ENCODE measurements around the gene PRELID1. TPM values are rescaled to one million over a fixed set of nuclear protein-coding genes. Genes with fewer than 3 reads are reported as not detected.

Gene PRELID1
- total and polyA plus RNA-seq, 2 experiments from 2014 or later: 86.0 to 185 TPM

DNA sequence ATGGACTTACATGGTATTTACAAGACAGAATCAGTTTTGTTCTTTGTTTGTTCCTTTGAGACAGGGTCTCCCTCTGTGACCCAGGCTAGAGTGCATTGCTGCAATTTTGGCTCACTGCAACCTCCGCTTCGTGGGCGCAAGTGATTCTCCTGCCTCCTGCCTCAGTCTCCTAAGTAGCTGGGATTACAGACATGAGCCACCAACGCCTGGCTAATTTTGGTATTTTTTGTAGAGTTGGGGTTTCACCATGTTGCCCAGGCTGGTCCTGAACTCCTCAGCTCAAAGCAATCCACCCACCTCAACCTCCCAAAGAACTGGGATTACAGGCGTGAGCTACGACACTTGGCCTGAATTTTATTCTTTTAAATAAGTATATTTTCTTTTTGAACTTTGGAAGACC is 27.7 kb upstream of the PRELID1 start:
- no peaks in the 10 kb centered on the region for H3K27me3 ChIP-seq
- no peaks in the 10 kb centered on the region for H3K9me3 ChIP-seq (ENCODE audit: low read depth)
- TF ChIP-seq, protein P1, sequence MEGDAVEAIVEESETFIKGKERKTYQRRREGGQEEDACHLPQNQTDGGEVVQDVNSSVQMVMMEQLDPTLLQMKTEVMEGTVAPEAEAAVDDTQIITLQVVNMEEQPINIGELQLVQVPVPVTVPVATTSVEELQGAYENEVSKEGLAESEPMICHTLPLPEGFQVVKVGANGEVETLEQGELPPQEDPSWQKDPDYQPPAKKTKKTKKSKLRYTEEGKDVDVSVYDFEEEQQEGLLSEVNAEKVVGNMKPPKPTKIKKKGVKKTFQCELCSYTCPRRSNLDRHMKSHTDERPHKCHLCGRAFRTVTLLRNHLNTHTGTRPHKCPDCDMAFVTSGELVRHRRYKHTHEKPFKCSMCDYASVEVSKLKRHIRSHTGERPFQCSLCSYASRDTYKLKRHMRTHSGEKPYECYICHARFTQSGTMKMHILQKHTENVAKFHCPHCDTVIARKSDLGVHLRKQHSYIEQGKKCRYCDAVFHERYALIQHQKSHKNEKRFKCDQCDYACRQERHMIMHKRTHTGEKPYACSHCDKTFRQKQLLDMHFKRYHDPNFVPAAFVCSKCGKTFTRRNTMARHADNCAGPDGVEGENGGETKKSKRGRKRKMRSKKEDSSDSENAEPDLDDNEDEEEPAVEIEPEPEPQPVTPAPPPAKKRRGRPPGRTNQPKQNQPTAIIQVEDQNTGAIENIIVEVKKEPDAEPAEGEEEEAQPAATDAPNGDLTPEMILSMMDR (IDR thresholded peaks at IDR 0.05; ENCODE audit: low read depth, low read length): no peak
- no peak for DNase-seq (ENCODE audit: low read depth in 1 of 2, low spot score in 1 of 2)
- H3K4me1 ChIP-seq (ENCODE audit: low read depth): no peaks in the 10 kb centered on the region
- H3K4me3 ChIP-seq: no peak overlapping the region
- peaks cover 47% of the 10 kb centered on the region for H3K36me3 ChIP-seq
- no peak overlapping the region for H3K27ac ChIP-seq

DNA sequence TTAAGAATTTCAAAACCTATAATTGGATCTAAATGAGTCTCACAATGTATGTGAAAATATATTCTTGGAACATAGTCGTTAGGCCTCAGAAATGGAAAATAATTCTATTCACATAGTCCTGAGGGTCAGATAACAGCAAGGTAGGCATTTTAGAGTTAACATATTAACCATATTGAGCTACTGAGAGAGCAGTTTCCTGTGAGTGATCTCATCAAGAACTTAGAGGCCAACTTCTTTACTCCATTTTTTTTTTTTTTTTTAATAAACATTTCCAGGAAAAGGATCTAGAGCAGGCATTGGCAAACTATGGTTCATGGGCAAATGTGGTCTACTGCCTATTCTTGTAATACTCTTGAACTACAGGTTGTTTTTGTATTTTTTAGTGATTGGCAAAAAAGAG is 26.7 kb upstream of the PRELID1 start:
- no peak for DNase-seq (ENCODE audit: low read depth in 1 of 2, low spot score in 1 of 2)
- Histone ChIP-seq H3K27me3 (no peaks in the 10 kb centered on the region), H3K4me3 (no peak overlapping the region), H3K4me1 (ENCODE audit: low read depth) (no peaks in the 10 kb centered on the region), H3K36me3 (peaks cover 46% of the 10 kb centered on the region), H3K9me3 (ENCODE audit: low read depth) (no peaks in the 10 kb centered on the region), H3K27ac (no peak overlapping the region)
- TF ChIP-seq, protein P1 (IDR thresholded peaks at IDR 0.05; ENCODE audit: low read depth, low read length): no peak

DNA sequence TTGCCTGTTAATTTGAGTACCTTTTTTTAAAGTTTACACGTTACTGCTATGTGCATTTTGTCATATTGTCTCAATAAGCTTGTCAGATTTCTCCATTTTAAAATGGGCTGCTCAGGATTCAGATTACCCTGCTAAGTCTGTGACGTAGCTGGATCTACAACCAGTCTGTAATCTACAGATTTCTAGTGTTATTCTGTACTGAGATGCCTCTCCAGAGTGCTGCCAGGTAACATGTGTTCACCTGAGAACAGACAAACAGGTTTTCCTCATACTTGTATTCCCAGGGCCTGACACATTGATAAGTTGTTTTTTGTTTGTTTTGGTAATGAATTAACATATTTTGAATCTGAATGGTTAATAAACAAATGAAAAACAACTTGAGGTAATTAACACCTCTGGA is 15.4 kb upstream of the PRELID1 start:
- Histone ChIP-seq H3K27ac (no peak overlapping the region), H3K9me3 (ENCODE audit: low read depth) (no peaks in the 10 kb centered on the region), H3K36me3 (peaks cover 66% of the 10 kb centered on the region), H3K4me1 (ENCODE audit: low read depth) (no peaks in the 10 kb centered on the region), H3K4me3 (no peak overlapping the region), H3K27me3 (no peaks in the 10 kb centered on the region)
- no peak for DNase-seq (ENCODE audit: low read depth in 1 of 2, low spot score in 1 of 2)
- TF ChIP-seq, protein P1 (IDR thresholded peaks at IDR 0.05; ENCODE audit: low read depth, low read length): no peak

DNA sequence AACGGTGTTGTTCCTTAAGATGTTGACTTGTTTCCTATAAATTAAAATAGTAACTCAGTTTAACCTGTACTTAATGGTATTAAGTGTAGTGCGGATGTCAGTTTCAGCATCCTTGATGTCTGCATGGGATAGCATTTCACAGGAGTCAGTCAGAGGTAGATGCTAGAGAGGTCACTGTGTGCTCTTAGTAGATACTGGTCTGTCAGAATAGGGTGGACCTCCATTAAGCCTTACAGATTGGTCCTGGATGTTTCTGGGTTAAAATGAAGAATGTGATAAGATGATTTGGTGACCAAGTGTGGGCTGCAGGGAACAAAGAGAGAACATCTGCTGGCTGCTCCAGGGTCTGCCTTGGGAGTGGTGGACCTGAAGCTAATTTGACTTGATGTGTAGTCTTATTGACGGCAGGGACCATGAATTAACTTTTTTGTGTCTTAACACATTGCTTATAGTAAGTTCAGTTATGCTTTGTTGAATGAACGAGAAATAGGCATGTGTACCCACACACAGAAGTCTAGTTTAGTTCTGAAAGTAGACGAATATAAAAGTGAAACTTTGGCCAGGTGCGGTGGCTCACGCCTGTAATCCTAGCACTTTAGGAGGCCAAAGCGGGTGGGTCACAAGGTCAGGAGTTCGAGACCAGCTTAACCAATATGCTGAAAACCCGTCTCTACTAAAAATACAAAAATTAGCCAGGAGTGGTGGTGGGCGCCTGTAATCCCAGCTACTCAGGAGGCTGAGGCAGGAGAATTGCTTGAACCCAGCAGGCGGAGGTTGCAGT is 12.6 kb upstream of the PRELID1 start:
- peaks cover 66% of the 10 kb centered on the region for H3K36me3 ChIP-seq
- H3K27me3 ChIP-seq: no peaks in the 10 kb centered on the region
- DNase-seq (ENCODE audit: low read depth in 1 of 2, low spot score in 1 of 2): no peak
- no peak overlapping the region for H3K27ac ChIP-seq
- H3K4me3 ChIP-seq: no peak overlapping the region
- no peaks in the 10 kb centered on the region for H3K9me3 ChIP-seq (ENCODE audit: low read depth)
- H3K4me1 ChIP-seq (ENCODE audit: low read depth): no peaks in the 10 kb centered on the region
- TF ChIP-seq, protein P1 (IDR thresholded peaks at IDR 0.05; ENCODE audit: low read depth, low read length): no peak

DNA sequence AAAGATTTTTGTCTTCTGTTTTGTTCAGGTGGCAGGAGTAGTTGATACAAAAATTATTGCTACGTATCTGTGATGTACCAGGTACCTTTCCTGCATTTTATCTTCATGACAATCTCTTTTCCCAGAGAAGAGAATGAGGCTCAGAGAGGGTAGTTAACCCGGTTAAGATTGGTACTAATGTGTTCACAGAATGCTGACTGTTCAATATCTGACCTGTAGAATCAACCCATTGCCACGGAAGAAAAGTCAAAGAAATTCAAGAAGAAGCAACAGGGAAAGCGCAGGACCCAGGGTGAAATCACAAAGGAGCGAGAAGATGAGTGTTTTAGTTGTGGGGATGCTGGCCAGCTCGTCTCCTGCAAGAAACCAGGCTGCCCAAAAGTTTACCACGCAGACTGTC is 11.9 kb upstream of the PRELID1 start:
- no peaks in the 10 kb centered on the region for H3K27me3 ChIP-seq
- no peaks in the 10 kb centered on the region for H3K4me1 ChIP-seq (ENCODE audit: low read depth)
- DNase-seq (ENCODE audit: low read depth in 1 of 2, low spot score in 1 of 2): no peak
- no peak overlapping the region for H3K4me3 ChIP-seq
- H3K27ac ChIP-seq: no peak overlapping the region
- peaks cover 63% of the 10 kb centered on the region for H3K36me3 ChIP-seq
- H3K9me3 ChIP-seq (ENCODE audit: low read depth): no peaks in the 10 kb centered on the region
- TF ChIP-seq, protein P1 (IDR thresholded peaks at IDR 0.05; ENCODE audit: low read depth, low read length): no peak
